HG03064 (cell line): ENCODE data around the gene SH3TC2.

Experiments
- ATAC-seq: cut with Tn5 transposase; IDR thresholded peaks from one replicate; pipeline ENCODE4 v1.9.1; 2021; ENCODE audit warnings: low read depth; ENCODE audit not compliant: unreplicated experiment

Gene SH3TC2

DNA sequence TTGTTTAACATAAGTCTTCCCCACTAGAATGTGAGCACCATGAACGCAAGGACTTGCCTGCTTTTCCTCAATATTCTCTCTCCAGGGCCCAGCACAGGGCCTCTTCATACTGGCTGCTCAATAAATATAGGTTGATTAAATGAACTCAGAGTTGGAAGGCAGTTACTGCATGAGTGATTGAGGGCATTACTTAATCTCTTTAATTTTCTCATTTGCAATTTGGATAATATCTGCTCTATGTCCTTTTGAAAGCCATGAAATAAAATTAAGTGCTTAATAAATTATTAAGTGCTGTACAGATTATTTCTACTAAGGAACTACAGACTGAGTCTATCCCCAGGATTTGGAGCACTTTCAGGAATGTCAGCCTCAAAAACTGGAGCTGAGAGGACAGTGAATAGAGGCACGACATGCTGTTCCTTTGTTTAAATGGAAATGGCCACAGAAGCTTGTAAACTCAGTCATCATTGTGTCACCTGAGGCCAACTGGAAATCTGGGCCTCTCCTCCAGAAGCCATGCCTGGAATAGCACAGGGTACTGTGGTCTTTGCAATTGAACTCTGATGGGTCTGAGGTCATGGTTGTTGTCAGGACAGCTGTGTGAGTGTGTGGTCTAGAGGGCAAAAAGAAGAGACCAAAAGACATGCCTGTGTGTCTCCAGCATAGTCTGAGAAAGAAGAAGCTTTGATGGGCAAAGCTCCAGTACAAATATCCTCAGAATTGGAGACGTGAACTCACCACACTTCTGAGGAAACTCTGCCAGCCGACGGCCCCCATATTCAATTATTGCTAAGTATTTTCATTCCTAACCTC, 86.1 kb downstream of the SH3TC2 start:
- no peak for ATAC-seq

DNA sequence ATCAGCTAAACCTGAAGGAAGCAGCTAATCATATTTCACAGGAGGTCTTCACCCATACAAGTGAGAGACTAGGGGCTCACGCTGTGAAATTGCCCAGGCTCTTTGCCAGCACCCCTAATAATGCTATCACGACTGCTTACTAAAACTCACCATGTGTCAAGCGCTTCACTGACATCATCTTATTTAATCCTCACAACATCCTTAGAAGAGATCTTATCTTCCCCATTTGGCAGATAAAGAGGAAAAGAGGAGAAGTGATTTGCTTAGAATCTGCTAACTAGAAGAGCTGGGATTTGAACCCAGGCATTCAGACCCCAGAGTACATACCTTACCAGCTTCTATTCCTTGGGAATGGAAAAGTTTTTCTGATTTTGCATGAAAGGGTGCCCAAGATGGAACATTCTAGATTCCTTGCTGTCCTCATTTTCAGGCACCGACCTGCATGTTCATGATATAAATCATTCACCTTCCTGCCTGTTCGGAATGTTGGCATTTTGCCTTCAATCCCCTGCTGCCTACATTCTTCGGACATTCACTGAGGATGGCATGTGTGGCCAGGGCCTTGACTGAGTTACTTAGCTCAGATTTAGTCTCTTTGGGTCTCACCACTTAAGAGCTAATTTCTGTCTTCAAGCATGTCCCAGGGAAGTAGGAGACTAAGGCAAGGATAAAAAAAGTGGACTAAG, 88.1 kb downstream of the SH3TC2 start:
- no peak for ATAC-seq

DNA sequence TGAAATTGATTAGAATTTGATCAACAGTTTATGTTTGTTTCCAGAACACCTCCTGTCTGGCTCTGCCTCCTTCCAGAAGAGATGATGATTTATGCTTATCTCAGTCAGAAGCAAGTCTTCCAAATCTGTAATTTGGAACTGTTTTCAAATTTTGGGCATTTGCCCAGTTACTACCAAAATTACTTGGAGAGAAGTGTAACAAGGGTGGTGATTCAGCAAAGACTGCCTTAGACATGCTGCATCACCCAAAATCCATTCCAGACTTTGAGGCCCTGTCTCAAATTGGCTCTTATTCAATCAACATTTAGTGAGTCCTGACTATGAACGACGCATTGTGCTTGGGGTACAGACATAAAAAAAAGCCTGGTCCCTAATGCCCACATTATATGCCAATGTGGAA, 89.4 kb downstream of the SH3TC2 start:
- ATAC-seq = no peak

DNA sequence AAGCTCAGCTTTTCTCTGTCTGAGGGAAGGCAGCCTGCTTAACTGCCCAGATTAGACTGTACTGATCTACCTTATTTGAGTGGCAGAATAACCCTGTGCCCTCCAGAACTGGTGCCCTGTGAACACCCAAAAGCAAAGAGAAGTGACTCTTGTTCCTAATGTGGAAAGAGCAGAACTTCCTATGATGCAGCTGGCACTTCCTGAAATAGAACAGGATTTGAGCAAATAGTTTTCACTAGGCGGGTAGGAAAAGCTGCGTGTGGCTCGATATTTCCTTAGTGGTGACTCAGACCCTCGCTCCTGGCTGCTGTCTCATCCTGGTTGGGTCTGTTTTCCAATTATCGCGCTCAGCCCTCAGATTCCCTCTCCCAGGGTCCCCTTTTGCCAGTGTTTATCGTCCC, 89.9 kb downstream of the SH3TC2 start:
- no peak for ATAC-seq

DNA sequence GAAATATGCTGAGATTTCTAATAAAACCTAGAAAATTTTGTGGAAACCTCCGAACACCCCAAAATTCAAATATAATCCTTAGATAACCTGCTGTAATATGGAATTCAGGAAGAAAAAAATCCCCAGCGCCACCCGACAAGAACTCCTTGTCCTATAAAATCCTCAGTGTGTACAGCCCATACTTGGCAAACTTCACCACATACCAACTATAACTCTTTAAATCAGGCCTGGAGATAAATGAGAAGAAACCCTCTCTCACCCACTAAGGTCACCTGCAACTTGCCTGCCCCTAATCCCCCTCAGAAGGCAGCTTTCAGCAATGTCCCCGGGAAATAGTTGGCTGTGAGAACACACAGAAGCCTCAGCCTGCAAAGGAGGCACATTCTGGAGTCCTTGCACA, 90.5 kb downstream of the SH3TC2 start:
- ATAC-seq = no peak

DNA sequence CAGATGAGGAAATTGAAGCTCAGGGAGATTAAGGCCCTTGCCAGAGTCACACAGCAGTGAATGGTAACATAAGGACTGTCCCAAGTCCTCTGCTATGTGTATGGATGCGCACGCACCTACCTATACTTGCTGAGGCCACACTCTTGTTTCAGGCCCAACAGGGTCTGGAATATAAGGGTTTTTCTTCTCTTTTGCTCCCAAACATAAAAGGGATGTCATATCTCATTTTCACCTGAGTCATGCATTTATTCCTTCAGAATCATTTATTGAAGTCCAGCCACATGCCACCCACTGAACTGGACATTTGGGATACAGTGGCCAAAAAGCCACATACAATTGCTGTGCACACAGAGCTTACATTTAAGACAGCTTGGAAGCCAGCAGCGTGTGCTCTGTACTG, 92.0 kb downstream of the SH3TC2 start:
- no peak for ATAC-seq

DNA sequence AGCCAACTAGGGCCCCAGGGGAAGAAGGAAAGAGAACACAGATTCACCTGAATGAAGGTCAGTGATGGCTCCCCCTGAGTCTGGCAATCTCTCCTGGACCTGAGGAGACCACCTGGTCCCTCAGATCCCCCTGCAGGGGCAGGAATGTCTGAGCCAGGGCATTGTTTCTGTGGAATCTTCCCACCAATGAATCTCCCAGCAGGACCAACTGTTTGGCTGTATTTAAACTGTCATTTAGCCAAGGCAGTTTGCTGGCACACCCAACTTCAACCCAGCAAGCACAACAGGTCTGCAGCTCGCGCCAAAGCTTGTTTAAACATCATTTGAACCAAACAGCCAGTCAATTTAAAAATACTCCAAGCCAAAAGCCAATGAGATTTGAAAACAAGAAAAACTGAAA, 92.6 kb downstream of the SH3TC2 start:
- ATAC-seq = no peak

DNA sequence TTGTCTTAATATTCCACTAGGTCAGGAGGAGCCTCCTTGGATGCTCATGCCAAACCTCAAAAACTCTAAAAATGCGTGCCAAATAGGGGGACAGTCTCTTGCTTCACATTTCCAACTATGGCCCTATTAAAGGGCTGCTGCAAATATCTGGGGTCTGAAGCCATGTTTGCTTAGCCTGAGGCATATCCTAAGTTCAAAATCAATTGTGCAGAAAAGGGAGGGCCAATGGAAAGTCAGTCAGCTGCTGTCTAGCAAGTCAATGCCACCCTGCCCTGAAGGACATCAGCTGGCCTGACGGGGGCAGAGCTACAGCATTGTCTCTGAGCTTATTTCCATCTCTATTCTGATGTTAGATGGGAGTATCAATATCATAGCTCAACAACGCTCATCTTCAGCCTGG, 93.6 kb downstream of the SH3TC2 start:
- no peak for ATAC-seq

DNA sequence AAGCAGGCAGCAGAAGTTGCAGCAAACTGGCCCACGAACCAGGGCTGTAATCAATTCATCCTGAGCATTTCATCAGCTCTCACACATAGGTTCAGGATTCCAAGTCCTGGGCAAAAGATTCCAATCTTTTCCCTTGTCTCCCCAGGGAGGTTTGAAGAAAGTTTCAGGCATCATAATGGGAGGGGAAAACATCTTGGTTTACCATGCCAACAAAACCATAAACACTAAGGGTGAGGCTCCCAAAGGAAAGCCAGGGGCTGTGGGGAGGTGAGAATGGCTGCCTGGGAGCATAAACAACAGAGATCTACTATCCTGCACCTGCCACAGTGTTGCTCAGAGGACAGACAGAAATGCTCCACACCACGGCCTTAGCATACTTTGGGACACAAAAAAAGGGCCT, 94.6 kb downstream of the SH3TC2 start:
- ATAC-seq = no peak

DNA sequence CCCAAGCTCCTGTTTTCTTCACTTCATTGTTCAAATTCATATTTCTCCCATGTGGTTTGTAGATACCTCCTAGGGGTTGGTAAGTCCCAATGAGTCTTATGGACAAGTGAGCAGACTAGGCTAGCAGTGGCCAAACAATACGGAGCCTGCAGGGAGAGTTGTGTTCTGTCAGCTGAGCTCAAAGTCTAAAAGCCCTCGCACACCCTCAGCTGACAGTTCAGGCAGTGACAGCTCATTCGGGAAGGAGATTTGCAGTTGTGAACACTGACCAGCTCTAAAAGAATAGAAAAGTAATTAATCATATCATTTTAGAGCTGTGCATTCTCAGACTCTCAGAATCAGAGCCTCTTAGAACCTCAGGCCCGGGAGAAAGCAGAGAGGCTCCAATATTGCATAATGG, 95.1 kb downstream of the SH3TC2 start:
- ATAC-seq = no peak

DNA sequence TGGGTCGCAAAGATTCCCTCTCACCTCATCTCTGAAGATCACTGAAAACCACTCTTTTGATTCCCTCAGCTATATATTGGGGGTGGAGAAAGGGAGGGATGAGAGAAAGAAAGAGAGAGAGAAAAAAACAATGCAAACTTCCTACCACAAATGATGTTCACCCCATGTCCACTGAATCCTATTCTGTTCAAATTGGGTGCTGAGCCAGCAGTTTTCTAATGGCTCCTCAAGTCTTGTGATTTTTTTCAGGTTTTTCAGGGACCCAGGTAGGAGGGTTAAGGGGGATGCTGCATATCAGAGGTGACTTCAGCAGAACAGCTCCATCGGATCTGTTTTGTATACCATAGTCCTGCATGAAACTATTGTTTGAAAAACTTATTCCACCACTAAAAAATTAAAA, 95.9 kb downstream of the SH3TC2 start:
- ATAC-seq = no peak

DNA sequence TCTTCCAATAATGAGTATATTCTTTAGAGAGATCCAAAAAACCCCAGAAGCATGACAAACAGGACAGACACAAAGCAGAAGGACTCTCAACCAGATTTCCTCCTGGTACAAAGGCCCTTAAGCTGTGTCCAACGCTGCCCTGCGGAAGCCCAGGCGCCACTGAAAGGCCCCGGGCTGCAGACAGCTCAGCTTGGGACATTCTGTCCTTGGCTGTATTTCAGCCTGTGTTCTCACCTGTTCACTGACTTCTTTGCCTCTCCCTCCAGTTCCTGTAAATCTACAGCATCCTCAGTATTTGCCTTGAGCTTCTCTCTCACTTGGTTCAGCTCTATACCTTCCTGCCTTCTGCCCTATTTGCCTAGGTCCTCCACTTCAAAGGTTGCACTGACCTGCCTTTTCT, 96.5 kb downstream of the SH3TC2 start:
- no peak for ATAC-seq

DNA sequence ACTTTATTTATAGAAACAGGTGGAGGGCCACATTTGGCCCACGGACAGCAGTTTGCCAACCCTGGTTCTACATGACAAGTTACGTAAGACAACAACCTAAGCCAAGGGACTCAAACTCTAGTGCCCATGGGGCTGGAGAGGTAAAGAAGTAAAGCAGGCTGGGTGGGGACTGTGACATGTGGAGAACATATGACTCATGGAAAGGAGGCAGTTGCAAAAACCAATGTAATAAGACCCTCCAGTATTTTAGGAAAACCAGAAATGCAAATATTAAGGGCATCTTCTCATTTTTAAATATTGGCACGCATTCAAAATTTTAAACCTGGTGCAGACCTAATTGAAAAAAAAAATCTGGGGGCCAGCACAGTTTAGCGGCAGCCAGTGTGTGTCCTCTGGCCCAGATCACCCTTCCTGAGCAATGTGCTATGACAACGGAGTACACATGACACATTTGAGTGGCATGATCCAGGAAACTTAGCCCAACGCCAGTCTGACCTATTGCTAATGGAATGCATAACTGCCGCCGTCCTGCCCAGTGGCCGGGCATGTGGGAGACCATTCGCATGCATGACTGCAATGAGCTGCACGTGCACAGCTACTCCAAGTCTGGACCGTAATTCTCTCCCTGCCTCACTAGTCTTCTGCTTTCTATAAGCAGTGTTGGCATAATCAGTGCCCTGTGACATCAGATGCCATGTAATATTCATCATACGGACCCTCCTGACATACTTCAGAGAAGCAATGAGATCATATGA, 97.2 kb downstream of the SH3TC2 start:
- ATAC-seq = no peak

DNA sequence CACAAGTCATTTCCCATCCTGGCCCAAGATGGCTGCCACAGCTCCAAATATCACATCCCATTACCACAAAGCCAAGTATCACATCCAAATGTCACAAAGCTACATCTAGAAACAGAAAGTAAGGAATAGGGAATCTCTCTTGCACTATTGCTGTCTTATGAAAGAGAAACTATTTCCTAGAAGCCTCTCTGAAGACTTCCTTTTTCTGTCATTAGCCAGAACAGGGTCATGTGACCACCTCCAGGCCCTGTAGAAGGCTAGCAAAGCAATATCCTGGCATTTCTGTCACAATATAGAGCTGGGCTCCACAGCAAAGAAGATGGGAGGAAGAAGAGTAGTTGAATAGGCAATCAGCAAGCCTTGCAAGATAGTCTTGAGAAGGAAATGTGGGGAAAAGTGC, 99.2 kb downstream of the SH3TC2 start:
- ATAC-seq = no peak

DNA sequence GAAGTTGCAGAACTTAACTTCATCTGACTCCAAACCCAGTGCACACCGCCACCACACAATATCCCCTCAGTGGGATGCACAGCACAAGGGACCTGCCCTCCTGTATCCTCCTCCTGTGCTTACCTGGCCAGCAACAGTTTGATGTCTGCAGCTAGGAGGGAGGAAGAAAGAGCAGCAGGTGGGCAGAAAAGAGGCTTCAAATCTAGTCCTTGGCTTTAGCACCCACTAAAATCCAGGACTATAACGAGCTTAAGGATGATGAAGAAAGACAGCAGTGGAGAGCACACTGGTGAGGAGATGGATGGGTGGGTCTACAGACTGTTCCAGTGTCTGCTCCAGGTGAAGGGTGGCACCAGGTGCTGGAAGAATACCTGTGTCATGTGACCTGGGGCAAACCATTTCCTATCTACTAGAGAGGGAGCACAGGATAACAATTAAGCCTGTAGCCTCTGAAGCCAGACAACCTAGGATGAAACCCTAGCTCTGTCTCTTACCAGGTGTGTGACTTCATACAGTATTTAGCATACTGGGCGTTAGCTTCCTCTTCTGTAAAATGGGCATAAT, 100.0 kb downstream of the SH3TC2 start:
- ATAC-seq = no peak

DNA sequence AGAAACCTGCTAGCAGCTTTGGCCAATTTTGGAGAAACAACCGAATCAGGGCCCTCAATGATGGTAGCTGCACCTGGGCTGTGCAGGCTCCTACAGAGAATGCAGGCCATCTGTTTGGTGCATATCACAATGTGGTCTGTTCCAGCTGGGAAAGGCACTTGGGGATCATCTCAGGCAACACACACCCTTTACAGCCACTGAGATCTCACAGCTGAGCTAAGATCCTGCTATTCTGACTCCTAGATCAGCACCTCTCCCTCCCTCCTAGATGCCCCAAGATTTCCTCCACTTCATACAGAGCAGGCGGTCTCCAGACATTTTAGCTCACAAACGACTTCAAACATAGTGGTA, 100.7 kb downstream of the SH3TC2 start:
- ATAC-seq = no peak

DNA sequence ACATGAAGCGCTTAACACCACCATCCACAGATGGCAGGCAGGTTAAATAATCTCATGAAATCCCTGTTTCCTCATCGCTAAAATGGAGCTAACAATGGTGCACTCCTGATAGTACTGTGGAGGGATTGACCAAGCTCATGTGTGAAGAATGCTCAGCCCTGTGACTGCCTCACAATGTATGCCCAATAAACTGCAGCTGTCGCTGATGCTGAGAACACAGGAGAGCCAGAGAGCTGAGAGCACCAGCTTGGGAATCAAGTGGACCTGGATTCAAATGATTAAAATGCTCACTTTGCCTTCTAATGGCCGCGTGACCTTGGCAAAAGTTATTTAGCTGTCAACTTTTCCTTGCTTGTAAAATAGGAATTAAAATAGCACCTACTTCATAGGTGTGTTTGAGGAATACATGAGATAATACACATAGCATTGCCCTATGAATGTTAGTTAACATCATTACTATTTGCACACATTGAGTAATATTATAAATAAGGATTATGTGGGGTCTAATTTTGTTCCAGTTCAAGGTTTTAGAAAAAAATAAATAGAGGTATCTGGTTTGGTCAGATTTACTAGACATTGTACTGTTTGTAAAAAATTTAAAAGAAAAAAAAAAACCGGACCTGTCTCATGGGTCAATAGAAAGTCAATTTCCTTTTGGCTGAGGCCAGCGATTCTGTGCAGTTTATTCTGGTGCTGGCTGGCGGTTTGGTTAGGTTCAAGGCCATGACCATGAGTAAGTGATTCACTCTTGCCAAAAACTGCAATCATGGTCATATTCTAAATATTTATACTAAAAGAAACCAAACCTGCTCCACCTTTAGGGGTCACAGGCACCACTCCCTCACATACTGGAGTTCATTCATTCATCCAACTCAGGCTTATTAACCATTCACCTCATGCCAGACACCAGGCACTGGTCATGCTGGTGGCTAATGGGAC, 101.3 kb downstream of the SH3TC2 start:
- no peak for ATAC-seq

DNA sequence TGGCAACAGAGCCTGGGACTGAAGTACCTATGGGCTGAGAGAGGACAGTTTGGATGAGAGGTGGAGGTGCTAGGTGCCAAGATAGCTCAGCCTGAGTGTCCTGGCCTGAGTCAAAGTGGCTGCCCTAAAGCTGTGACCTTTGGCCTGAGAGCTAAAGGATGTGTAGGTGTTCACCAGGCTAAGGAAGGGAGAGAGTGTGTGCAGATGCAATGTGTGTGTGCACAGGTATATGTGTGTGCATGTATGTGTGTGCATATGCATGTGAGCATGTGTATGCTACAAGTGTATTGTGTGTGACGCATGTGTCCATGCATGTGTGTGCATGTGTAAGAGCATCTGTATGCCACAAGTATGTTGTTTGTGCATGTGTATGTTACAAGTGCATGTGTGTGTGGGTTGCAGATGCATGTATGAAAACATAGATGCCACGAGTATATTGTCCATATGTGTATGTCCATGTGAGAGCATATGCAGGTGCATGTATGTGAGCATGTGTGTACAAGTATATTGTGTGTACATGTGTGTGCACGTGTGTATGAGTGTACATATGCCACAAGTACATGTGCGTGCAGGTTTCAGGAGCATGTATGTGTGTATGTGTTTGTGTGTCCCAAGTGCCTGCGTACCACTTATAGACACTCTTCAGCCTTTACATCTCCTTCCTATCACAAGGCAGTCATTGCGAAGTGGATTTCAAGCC, 102.6 kb downstream of the SH3TC2 start:
- no peak for ATAC-seq

DNA sequence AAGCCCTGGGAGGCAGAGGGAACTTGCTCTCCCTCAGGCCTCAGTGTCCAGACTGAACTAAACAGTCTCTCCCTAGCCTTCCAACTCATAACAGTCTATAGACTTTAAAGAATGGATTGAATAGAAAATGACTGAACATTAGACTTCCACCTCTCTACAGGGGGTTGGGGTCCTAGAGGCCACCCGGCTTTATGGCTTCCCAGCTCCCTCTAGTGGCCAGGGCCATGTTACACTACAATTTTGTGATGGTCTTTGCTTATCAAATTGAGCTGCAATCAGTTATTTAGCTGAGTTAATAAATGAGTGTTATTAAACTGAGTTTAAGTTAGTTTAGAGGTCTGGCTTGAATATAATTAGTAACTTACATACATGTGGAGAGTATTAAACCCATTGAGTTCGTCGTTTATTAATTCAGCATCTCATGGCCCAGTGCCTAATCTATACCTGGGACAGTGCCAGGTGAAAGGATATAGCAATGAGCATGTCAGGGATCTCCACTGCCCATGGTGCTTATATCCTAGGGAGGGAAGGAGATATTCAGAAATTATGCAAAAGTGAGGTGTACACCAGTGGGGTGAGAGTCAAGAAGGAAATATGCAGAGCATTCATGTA, 105.2 kb downstream of the SH3TC2 start:
- no peak for ATAC-seq
